Testis (tissue), 3 donors: ENCODE data around the gene PCDHGB1. TPM values are rescaled to one million over a fixed set of nuclear protein-coding genes. Genes with fewer than 3 reads are reported as not detected.

Experiments used
- DNase-seq: peaks from one replicate; pipeline ENCODE4 v3.0.0-alpha.2; 2019
- H3K27ac ChIP-seq, 2 donors: fragments of 200-600 bp; sonication (generic); one replicate each; pipeline ENCODE4 v1.5.1; 2019
- H3K27me3 ChIP-seq: fragments of 200-600 bp; sonication (generic); one replicate; pipeline ENCODE4 v1.5.1; 2019
- H3K36me3 ChIP-seq: fragments of 200-600 bp; sonication (generic); one replicate; pipeline ENCODE4 v1.5.1; 2017; ENCODE audit warnings: low read depth; ENCODE audit errors: missing control alignments
- H3K4me1 ChIP-seq: fragments of 200-600 bp; sonication (generic); one replicate; pipeline ENCODE4 v1.5.1; 2019
- H3K4me3 ChIP-seq, 2 donors: fragments of 200-600 bp; sonication (generic); one replicate each; pipeline ENCODE4 v1.5.1; 2017 to 2019
- H3K9me3 ChIP-seq: fragments of 200-600 bp; sonication (generic); one replicate; pipeline ENCODE4 v1.5.1; 2017
- POLR2A ChIP-seq: fragments of 450-650 bp; IDR thresholded peaks from one replicate; pipeline ENCODE4 v1.6.1; 2017; ENCODE audit warnings: antibody characterized with exemption, mild to moderate bottlenecking, moderate library complexity
- WGBS, 2 donors: methylation state at CpG; one replicate each; pipeline ENCODE4 v1.1.5; 2018; 5-methylcytosine and 5-hydroxymethylcytosine counted together
- intact Hi-C: fragments of 100-400 bp; cut with DNase I; formaldehyde crosslinking; loops from one replicate; pipeline ENCODE4 v1.15.1; 2023; ENCODE audit warnings: low total_unique reads
- polyA plus RNA-seq: library from polyadenylated mRNA; stranded (reverse); fragments of 350-450 nt; fragmentation: Illumina TruSeq; extraction: RNeasy Lipid Tissue Mini Kit (QIAGEN cat#74804); gene quantifications from one replicate; pipeline ENCODE4 v1.2.3, GENCODE V29; 2014; ENCODE audit warnings: low read depth, low replicate concordance; ENCODE audit not compliant: insufficient read depth
- total RNA-seq, 2 donors: library from RNA; depleted of rRNA; stranded (reverse); fragments of >200 nt; gene quantifications; one replicate each; pipeline ENCODE4 v1.2.3, GENCODE V29; 2016
- TF ChIP-seq, protein P1 (sequence below), 3 experiments: fragments of 450-650 bp in 2 of 3; fragments of 200-600 bp in 1 of 3; sonication (generic) in 1 of 3; IDR thresholded peaks; one replicate each; pipeline ENCODE4 v1.5.1; 2016 to 2019; ENCODE audit warnings: antibody characterized with exemption in 3 of 3, mild to moderate bottlenecking in 2 of 3, moderate library complexity in 1 of 3

Gene PCDHGB1
- total and polyA plus RNA-seq, 3 donors from 2014 or later = 0.92 to 16.4 (median 12.5) TPM

DNA sequence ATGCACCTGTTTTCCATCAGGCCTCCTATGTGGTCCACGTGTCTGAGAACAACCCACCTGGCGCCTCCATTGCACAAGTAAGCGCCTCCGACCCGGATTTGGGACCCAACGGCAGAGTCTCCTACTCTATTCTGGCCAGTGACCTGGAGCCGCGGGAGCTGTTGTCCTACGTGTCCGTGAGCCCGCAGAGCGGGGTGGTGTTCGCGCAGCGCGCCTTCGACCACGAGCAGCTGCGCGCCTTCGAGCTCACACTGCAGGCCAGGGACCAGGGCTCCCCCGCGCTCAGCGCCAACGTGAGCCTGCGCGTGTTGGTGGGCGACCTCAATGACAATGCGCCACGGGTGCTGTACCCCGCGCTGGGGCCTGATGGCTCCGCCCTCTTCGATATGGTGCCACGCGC is 1.7 kb downstream of the PCDHGB1 start:
- H3K4me3 ChIP-seq = no peak overlapping the region
- 29% methylated on average over 6 to 28 of the region's 36 CpGs for WGBS, 2 donors
- TF ChIP-seq POLR2A = no peak
- TF ChIP-seq, protein P1, sequence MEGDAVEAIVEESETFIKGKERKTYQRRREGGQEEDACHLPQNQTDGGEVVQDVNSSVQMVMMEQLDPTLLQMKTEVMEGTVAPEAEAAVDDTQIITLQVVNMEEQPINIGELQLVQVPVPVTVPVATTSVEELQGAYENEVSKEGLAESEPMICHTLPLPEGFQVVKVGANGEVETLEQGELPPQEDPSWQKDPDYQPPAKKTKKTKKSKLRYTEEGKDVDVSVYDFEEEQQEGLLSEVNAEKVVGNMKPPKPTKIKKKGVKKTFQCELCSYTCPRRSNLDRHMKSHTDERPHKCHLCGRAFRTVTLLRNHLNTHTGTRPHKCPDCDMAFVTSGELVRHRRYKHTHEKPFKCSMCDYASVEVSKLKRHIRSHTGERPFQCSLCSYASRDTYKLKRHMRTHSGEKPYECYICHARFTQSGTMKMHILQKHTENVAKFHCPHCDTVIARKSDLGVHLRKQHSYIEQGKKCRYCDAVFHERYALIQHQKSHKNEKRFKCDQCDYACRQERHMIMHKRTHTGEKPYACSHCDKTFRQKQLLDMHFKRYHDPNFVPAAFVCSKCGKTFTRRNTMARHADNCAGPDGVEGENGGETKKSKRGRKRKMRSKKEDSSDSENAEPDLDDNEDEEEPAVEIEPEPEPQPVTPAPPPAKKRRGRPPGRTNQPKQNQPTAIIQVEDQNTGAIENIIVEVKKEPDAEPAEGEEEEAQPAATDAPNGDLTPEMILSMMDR (IDR thresholded peaks at IDR 0.05) = no peak
- no peak for DNase-seq
- intact Hi-C loops = no loop called here
- no peaks in the 10 kb centered on the region for H3K36me3 ChIP-seq
- no peak overlapping the region for H3K27ac ChIP-seq
- no peaks in the 10 kb centered on the region for H3K27me3 ChIP-seq
- no peaks in the 10 kb centered on the region for H3K4me1 ChIP-seq
- no peaks in the 10 kb centered on the region for H3K9me3 ChIP-seq

DNA sequence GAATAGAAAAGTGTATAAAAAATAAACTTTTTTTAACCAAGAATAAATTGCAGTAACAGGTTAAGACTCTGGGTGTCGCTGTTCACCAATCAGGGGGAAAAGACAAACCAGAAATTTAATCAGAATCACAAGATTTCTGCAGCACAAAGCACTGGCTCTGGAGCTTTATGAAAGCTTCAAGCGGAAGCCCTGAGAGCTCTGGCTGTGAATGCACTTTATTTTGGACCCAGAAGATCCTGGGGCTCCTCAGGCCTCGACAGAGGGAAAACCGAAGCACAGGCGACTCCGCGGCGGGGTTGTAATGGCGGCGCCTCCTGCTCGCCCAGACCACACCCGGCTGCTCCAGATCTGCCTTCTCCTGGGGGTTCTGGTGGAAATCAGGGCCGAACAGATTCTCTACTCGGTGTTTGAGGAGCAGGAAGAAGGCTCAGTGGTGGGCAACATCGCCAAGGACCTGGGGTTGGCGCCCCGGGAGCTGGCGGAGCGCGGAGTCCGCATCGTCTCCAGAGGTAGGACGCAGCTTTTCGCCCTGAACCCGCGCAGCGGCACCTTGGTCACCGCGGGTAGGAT is 5.1 kb downstream of the PCDHGB1 start, which contains the start of gene PCDHGA4:
Gene PCDHGA4 (plus strand): TSS at position 122 of the 570 bp plus-strand sequence. CDS start 87 bp downstream, at position 209.
- no peaks in the 10 kb centered on the region for H3K27me3 ChIP-seq
- H3K4me3 ChIP-seq = peak within 1 kb of the TSS in 1 of 2 donors; percentile 36
- no peaks in the 10 kb centered on the region for H3K9me3 ChIP-seq
- WGBS, 2 donors = 11% methylated on average over 25 to 29 of the region's 29 CpGs
- intact Hi-C loops = no loop called here
- DNase-seq = no peak
- H3K4me1 ChIP-seq = no peaks in the 10 kb centered on the region
- no peak within 1 kb of the TSS for H3K27ac ChIP-seq
- no peaks in the 10 kb centered on the region for H3K36me3 ChIP-seq
- TF ChIP-seq, protein P1 (IDR thresholded peaks at IDR 0.05) = peak in 2 of 3 experiments; percentile 38 to 51
- no peak for TF ChIP-seq POLR2A

DNA sequence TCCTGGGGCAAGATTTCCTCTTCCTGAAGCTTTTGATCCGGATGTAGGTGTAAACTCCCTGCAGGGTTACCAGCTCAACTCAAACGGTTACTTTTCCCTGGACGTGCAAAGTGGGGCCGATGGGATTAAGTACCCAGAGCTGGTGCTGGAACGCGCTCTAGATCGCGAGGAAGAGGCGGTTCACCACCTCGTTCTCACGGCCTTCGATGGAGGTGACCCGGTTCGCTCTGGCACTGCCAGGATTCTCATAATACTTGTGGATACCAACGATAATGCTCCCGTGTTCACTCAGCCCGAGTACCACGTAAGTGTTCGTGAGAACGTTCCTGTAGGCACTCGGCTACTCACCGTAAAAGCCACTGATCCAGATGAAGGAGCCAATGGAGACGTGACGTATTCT is 5.7 kb downstream of the PCDHGB1 start:
- H3K4me3 ChIP-seq = no peak overlapping the region
- no peaks in the 10 kb centered on the region for H3K36me3 ChIP-seq
- WGBS, 2 donors = 23 to 41% methylated on average over 22 to 24 of the region's 24 CpGs
- DNase-seq = no peak
- no peaks in the 10 kb centered on the region for H3K4me1 ChIP-seq
- H3K27ac ChIP-seq = no peak overlapping the region
- no peak for TF ChIP-seq POLR2A
- TF ChIP-seq, protein P1 (IDR thresholded peaks at IDR 0.05) = no peak
- H3K9me3 ChIP-seq = no peaks in the 10 kb centered on the region
- intact Hi-C loops = no loop called here
- no peaks in the 10 kb centered on the region for H3K27me3 ChIP-seq

DNA sequence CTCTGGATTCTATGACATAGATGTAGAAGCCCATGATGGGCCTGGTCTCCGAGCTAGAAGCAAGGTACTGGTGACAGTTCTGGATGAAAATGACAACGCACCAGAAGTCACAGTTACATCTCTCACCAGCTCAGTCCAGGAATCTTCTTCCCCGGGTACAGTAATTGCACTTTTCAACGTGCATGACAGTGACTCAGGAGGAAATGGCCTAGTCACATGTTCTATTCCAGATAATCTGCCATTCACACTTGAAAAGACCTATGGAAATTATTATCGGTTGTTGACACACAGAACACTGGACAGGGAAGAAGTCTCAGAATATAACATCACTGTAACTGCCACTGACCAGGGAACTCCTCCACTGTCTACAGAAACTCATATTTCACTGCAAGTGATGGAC is 6.2 kb downstream of the PCDHGB1 start:
- no peak overlapping the region for H3K4me3 ChIP-seq
- 39 to 56% methylated on average over 5 of the region's 5 CpGs for WGBS, 2 donors
- no peaks in the 10 kb centered on the region for H3K36me3 ChIP-seq
- DNase-seq = no peak
- no peak overlapping the region for H3K27ac ChIP-seq
- no peaks in the 10 kb centered on the region for H3K9me3 ChIP-seq
- no peaks in the 10 kb centered on the region for H3K4me1 ChIP-seq
- H3K27me3 ChIP-seq = no peaks in the 10 kb centered on the region
- intact Hi-C loops = no loop called here
- TF ChIP-seq, protein P1 (IDR thresholded peaks at IDR 0.05) = no peak
- TF ChIP-seq POLR2A = no peak

DNA sequence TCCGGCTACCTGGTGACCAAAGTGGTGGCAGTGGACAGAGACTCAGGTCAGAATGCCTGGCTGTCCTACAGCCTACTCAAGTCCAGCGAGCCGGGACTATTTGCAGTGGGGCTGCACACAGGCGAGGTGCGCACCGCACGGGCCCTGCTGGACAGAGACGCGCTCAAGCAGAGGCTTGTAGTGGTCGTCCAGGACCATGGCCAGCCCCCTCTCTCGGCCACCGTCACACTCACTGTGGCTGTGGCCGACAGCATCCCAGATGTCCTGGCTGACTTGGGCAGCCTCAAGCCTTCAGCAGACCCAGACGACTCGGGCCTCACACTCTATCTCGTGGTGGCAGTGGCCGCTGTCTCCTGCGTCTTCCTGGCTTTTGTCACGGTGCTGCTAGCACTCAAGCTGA is 7.1 kb downstream of the PCDHGB1 start:
- DNase-seq = no peak
- H3K9me3 ChIP-seq = no peaks in the 10 kb centered on the region
- H3K4me1 ChIP-seq = no peaks in the 10 kb centered on the region
- H3K36me3 ChIP-seq = no peaks in the 10 kb centered on the region
- intact Hi-C loops = no loop called here
- H3K27me3 ChIP-seq = no peaks in the 10 kb centered on the region
- no peak overlapping the region for H3K27ac ChIP-seq
- TF ChIP-seq, protein P1 (IDR thresholded peaks at IDR 0.05) = no peak
- no peak for TF ChIP-seq POLR2A
- 34 to 72% methylated on average over 3 to 13 of the region's 19 CpGs for WGBS, 2 donors
- no peak overlapping the region for H3K4me3 ChIP-seq
